Heart right ventricle (tissue), 16 donors: ENCODE data around the gene ZNF799. TPM values are rescaled to one million over a fixed set of nuclear protein-coding genes. Genes with fewer than 3 reads are reported as not detected.

Experiments
- ATAC-seq, 8 donors: fragments of 200-7000 bp; cut with Tn5 transposase; one replicate each; pipeline ENCODE4 v1.9.1; 2020; ENCODE audit warnings: mild to moderate bottlenecking in 8 of 8, moderate library complexity in 8 of 8, moderate number of reproducible peaks in 1 of 8
- DNase-seq, 2 donors: peaks; one replicate each; pipeline ENCODE4 v3.0.0-alpha.2; 2020
- H3K27ac ChIP-seq, 10 donors: fragments of 200-600 bp; sonication (generic) in 2 of 10; one replicate each; pipeline versions ENCODE4 v1.5.0 to v1.8.0; 2020 to 2022; ENCODE audit warnings: mild to moderate bottlenecking in 3 of 10
- H3K27me3 ChIP-seq, 7 donors: fragments of 200-600 bp; one replicate each; pipeline ENCODE4 v1.8.0; 2021 to 2022; ENCODE audit warnings: mild to moderate bottlenecking in 2 of 7
- H3K36me3 ChIP-seq, 9 donors: fragments of 200-600 bp; sonication (generic) in 1 of 9; one replicate each; pipeline versions ENCODE4 v1.5.0 to v1.8.0; 2020 to 2022; ENCODE audit warnings: mild to moderate bottlenecking in 2 of 9
- H3K4me1 ChIP-seq, 9 donors: fragments of 200-600 bp; sonication (generic) in 1 of 9; one replicate each; pipeline versions ENCODE4 v1.5.0 to v1.8.0; 2020 to 2022; ENCODE audit warnings: mild to moderate bottlenecking in 4 of 9
- H3K4me3 ChIP-seq, 10 donors: fragments of 200-600 bp; sonication (generic) in 2 of 10; one replicate each; pipeline versions ENCODE4 v1.5.0 to v1.8.0; 2020 to 2022; ENCODE audit warnings: mild to moderate bottlenecking in 7 of 10, moderate library complexity in 2 of 10
- H3K9me3 ChIP-seq, 11 donors: fragments of 200-600 bp in 10 of 11; sonication (generic) in 2 of 11; one replicate each; pipeline versions ENCODE4 v1.5.0 to v1.8.0; 2013 to 2022; ENCODE audit warnings: mild to moderate bottlenecking in 2 of 11, control low read depth in 1 of 11, moderate library complexity in 1 of 11
- CTCF ChIP-seq, 9 donors: fragments of 200-600 bp; sonication (generic) in 2 of 9; IDR thresholded peaks; one replicate each; pipeline versions ENCODE4 v1.5.0 to v1.8.0; 2021 to 2022; ENCODE audit warnings: antibody characterized with exemption in 9 of 9, mild to moderate bottlenecking in 5 of 9, moderate library complexity in 1 of 9
- WGBS, 2 donors: extraction: QIAGEN DNeasy Blood & Tissue Kit; methylation state at CpG; one replicate each; pipeline ENCODE4 v1.1.7; 2013; ENCODE audit warnings: inconsistent platforms in 1 of 2; 5-methylcytosine and 5-hydroxymethylcytosine counted together
- intact Hi-C, 10 donors: fragments of 100-400 bp; cut with DNase I; formaldehyde crosslinking; loops; one replicate each; pipeline versions ENCODE4 v1.11.1 to v1.14.2; 2022
- polyA plus RNA-seq, 2 donors: library from polyadenylated mRNA; stranded (reverse); fragments of 200-250 nt; gene quantifications; one replicate each; pipeline ENCODE4 v1.2.3, GENCODE V29; 2013
- total RNA-seq, 10 donors: library from RNA; stranded (reverse); fragmentation: NEBNext Ultra II Directional in 3 of 10; extraction: Animal tissue kit (Norgen Biotek cat#: 25700) in 3 of 10; gene quantifications; one replicate each; pipeline versions ENCODE4 v1.2.1 to v1.2.4, GENCODE V29; 2021 to 2023
- donor health status: Arrhythmogenic right ventricular cardiomyopathy.
- donor health status: ischemic (EF 13 %, LVEDD 7.1; RV severe dilation, severe dysfunction).
- donor health status: healthy with polysubstance abuse.
- donor health status: DM: no; HTN: yes; CAD: no.
- donor health status: DM: no; HTN: no; CAD: no.
- donor health status: ischemic (EF 25% LVEDD 6.9; RV normal size, moderate dysfunction).
- donor health status: ischemic (EF 25% LVEDD 5.7; RV mildly dilated, moderate dysfunction).
- donor health status: healthy.
- donor health status: DM: yes; HTN: yes; CAD: no.
- donor health status: Ischemic cardiomyopathy.
- donor health status: ischemic (EF 35%, LVEDD 5.7; RV mildly dilated, moderate dysfunction).
- donor health status: nonischemic (EF 11% LVEDD 7.7; RV severe dilation, severe dysfunction).
- donor health status: DM: yes; HTN: yes; CAD: no.
- donor health status: PGD.
- donor health status: ischemic (EF 29% LVEDD 5.4; RV normal size, mild dysfunction).
- donor health status: nonischemic (EF 23%, LVEDD 6.1; RV moderate dilation, normal function).

Gene ZNF799
- total and polyA plus RNA-seq, 12 donors: 1.6 to 6.2 (median 2.0) TPM

GRCh38 chr19:12350185-12350889 is 50.7 kb downstream of the ZNF799 start:
- ATAC-seq (no peak), DNase-seq (no peak)
- intact Hi-C loops: no loop called here
- TF ChIP-seq CTCF (IDR thresholded peaks at IDR 0.05): no peak
- Histone ChIP-seq H3K9me3 (peaks cover 0 to 100% (median 64%) of the 10 kb centered on the region in 11 donors), H3K4me1 (no peaks in the 10 kb centered on the region), H3K27me3 (no peaks in the 10 kb centered on the region), H3K4me3 (no peak overlapping the region), H3K36me3 (peaks cover 0 to 73% (median 35%) of the 10 kb centered on the region in 9 donors), H3K27ac (no peak overlapping the region)
- 97 to 98% methylated on average over 8 of the region's 8 CpGs for WGBS, 2 donors

- peaks cover 0 to 53% (median 30%) of the 10 kb centered on the region in 9 donors for H3K36me3 ChIP-seq
- no peak for TF ChIP-seq CTCF (IDR thresholded peaks at IDR 0.05)
- no peak for ATAC-seq
Observed at GRCh38 chr19:12346896-12347295, 54.2 kb downstream of the ZNF799 start.

GRCh38 chr19:12345197-12345596 is 55.9 kb downstream of the ZNF799 start:
- peaks cover 0 to 97% (median 43%) of the 10 kb centered on the region in 11 donors for H3K9me3 ChIP-seq
- no peak overlapping the region for H3K27ac ChIP-seq
- peaks cover 0 to 36% (median 13%) of the 10 kb centered on the region in 9 donors for H3K36me3 ChIP-seq
- H3K27me3 ChIP-seq: no peaks in the 10 kb centered on the region
- DNase-seq (no peak), ATAC-seq (no peak)
- H3K4me3 ChIP-seq: no peak overlapping the region
- intact Hi-C loops: no loop called here
- 91 to 95% methylated on average over 1 of the region's 1 CpG for WGBS, 2 donors
- H3K4me1 ChIP-seq: no peaks in the 10 kb centered on the region
- TF ChIP-seq CTCF (IDR thresholded peaks at IDR 0.05): no peak

More at GRCh38 chr19:12346896-12347295, 54.2 kb downstream of the ZNF799 start:
- Histone ChIP-seq H3K27me3 (no peaks in the 10 kb centered on the region), H3K27ac (no peak overlapping the region), H3K9me3 (peaks cover 0 to 100% (median 60%) of the 10 kb centered on the region in 11 donors), H3K4me1 (no peaks in the 10 kb centered on the region), H3K4me3 (no peak overlapping the region)
- intact Hi-C loops: no loop called here
- no peak for DNase-seq
- WGBS, 2 donors: 69 to 77% methylated on average over 2 of the region's 2 CpGs

Other genes starting within 250 kb of the ZNF799 start
- 1 to 10 TPM; 3.1 to 8.8 (median 5.9) TPM for gene ZNF625, start 244.5 kb downstream of the ZNF799 start, total RNA-seq
- gene ZNF625, start 244.5 kb downstream of the ZNF799 start, polyA plus RNA-seq: 1 to 10 TPM in 1 of 2 donors, under 1 TPM in 1; 0.65 to 2.9 TPM
- gene ZNF136, start 238.2 kb downstream of the ZNF799 start, total RNA-seq: 1 to 10 TPM; 3.3 to 7.1 (median 4.6) TPM
- 1 to 10 TPM; 2.0 to 4.8 TPM for gene ZNF136, start 238.2 kb downstream of the ZNF799 start, polyA plus RNA-seq
- 10 to 100 TPM in 6 of 10 donors, 1 to 10 TPM in 4; 7.5 to 12.7 (median 10.4) TPM for gene ZNF44, start 106.4 kb downstream of the ZNF799 start, total RNA-seq
- gene ZNF44, start 106.4 kb downstream of the ZNF799 start, polyA plus RNA-seq: 10 to 100 TPM in 1 of 2 donors, 1 to 10 TPM in 1; 6.3 to 16.1 TPM
- 1 to 10 TPM; 2.1 to 6.2 (median 4.5) TPM for gene ZNF563, start 67.6 kb downstream of the ZNF799 start, total RNA-seq
- gene ZNF563, start 67.6 kb downstream of the ZNF799 start, polyA plus RNA-seq: 1 to 10 TPM; 1.6 to 2.9 TPM
- gene ZNF442, start 35.6 kb downstream of the ZNF799 start, total RNA-seq: 1 to 10 TPM; 2.3 to 6.1 (median 4.0) TPM
- gene ZNF442, start 35.6 kb downstream of the ZNF799 start, polyA plus RNA-seq: under 1 TPM; 0.54 to 0.95 TPM
- gene ZNF443, start 39.8 kb upstream of the ZNF799 start, total RNA-seq: 1 to 10 TPM; 1.2 to 3.4 (median 2.5) TPM
- 1 to 10 TPM; 1.0 to 3.4 TPM for gene ZNF443, start 39.8 kb upstream of the ZNF799 start, polyA plus RNA-seq
- 1 to 10 TPM in 9 of 10 donors, under 1 TPM in 1; 0.95 to 3.4 (median 1.9) TPM for gene ZNF709, start 83.5 kb upstream of the ZNF799 start, total RNA-seq
- 1 to 10 TPM in 1 of 2 donors, under 1 TPM in 1; 0.64 to 2.6 TPM for gene ZNF709, start 83.5 kb upstream of the ZNF799 start, polyA plus RNA-seq
- gene ZNF564, start 150.2 kb upstream of the ZNF799 start, total RNA-seq: 10 to 100 TPM in 3 of 10 donors, 1 to 10 TPM in 7; 5.9 to 11.2 (median 9.5) TPM
- 10 to 100 TPM in 1 of 2 donors, 1 to 10 TPM in 1; 2.9 to 11.0 TPM for gene ZNF564, start 150.2 kb upstream of the ZNF799 start, polyA plus RNA-seq
- 1 to 10 TPM; 3.2 to 7.2 (median 5.2) TPM for gene ZNF490, start 209.5 kb upstream of the ZNF799 start, total RNA-seq
- gene ZNF490, start 209.5 kb upstream of the ZNF799 start, polyA plus RNA-seq: under 1 TPM; 0.22 to 0.95 TPM
- 10 to 100 TPM; 13.1 to 22.1 (median 16.8) TPM for gene ZNF791, start 209.6 kb upstream of the ZNF799 start, total RNA-seq
- gene ZNF791, start 209.6 kb upstream of the ZNF799 start, polyA plus RNA-seq: 1 to 10 TPM; 4.7 to 8.0 TPM